ENCODE results near the gene LAMA2.

- TF ChIP-seq CTCF (IDR thresholded peaks at IDR 0.05 in 8 of 11, conservative IDR thresholded peaks at IDR 0.05 in 3 of 11), result no peak
- no peak for TF ChIP-seq POLR2A (IDR thresholded peaks at IDR 0.05)
- TF ChIP-seq POLR2AphosphoS5 (IDR thresholded peaks at IDR 0.05), result no peak
Measured at GRCh38 chr6:129276461-129276860, 393.5 kb downstream of the LAMA2 start.

Measured in spleen (tissue), 7 donors.